HG03097 (cell line): ENCODE results near the gene GPR137.

Experiments used
- ATAC-seq: cut with Tn5 transposase; IDR thresholded peaks from one replicate; pipeline ENCODE4 v1.9.1; 2021; ENCODE audit not compliant: unreplicated experiment, low FRiP score

GPR137 gene

GRCh38 chr11:64249038-64249437 lies 36.6 kb upstream of the GPR137 start:
- ATAC-seq = no peak

- ATAC-seq = no peak
These were observed 35.9 kb upstream of the GPR137 start for GRCh38 chr11:64249563-64250414.

GRCh38 chr11:64250415-64251015 lies 35.1 kb upstream of the GPR137 start:
- no peak for ATAC-seq

GRCh38 chr11:64251016-64251752 lies 34.5 kb upstream of the GPR137 start, which contains the start of gene PLCB3:
PLCB3 (plus strand) TSS chr11:64251530; CDS start chr11:64251650, 120 bp downstream.
- no peak for ATAC-seq

DNA sequence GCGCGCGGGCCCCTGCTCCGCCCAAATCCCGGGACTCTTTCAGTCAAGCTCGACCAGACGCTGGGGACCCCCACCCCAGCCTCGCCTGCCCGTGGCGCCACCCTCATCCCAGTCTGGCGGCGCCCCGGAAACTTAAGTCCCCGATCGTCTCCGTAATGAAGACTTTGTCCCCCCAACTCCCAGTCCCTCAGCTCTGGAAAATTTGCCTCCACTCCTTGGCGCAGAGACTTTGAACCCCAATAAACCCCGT lies 34.0 kb upstream of the GPR137 start:
- no peak for ATAC-seq

GRCh38 chr11:64252003-64252872 lies 33.4 kb upstream of the GPR137 start:
- ATAC-seq = no peak

GRCh38 chr11:64253043-64253442 lies 32.6 kb upstream of the GPR137 start:
- no peak for ATAC-seq

GRCh38 chr11:64253481-64253880 lies 32.2 kb upstream of the GPR137 start:
- no peak for ATAC-seq

GRCh38 chr11:64254326-64254725 lies 31.3 kb upstream of the GPR137 start:
- ATAC-seq = no peak

DNA sequence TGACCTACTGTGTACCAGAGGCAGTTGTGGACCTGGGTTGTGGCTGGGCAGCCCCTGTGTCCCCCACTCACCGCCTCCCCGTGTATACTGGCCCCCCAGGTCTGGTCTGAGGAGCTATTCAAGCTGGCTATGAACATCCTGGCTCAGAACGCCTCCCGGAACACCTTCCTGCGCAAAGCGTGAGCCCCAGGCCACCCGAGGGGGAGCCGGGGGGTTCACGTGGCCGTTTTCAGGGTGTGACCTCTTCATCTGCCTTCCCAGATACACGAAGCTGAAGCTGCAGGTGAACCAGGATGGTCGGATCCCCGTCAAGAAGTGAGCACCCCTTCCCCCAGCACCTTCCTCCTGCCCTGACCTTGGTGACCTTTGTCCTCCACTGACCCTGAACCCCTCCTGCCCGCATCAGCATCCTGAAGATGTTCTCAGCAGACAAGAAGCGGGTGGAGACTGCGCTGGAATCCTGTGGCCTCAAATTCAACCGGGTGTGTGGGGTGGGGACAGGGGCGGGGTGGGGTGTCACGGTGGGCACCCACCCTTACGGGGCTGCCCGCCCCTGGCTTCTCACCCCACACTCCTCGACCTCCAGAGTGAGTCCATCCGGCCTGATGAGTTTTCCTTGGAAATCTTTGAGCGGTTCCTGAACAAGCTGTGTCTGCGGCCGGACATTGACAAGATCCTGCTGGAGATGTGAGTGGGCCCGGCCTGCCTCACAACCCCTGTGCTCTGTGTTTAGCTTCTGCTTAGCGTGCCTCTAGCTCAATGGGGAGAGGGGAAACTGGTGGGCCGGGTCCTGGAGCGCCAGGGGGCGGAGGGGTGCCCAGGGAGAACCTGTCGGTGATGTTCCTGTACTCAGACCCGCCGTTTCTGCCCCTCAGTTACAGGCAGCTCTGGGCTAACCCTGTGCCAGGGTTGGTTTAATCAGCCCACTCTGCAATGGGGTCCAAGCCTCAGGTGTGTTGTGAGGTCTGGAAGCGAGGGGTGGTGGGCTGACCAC lies 30.2 kb upstream of the GPR137 start:
- no peak for ATAC-seq

DNA sequence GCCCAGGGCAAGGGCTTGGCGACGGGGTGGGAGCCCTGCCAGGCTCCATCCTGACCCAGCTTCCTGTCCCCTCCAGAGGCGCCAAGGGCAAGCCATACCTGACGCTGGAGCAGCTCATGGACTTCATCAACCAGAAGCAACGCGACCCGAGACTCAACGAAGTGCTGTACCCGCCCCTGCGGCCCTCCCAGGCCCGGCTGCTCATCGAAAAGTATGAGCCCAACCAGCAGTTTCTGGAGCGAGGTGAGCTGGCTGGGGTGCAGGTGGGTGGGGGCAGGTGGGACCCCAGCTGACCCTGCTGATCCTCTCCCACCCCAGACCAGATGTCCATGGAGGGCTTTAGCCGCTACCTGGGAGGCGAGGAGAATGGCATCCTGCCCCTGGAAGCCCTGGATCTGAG lies 29.3 kb upstream of the GPR137 start:
- no peak for ATAC-seq

GRCh38 chr11:64258356-64258755 lies 27.3 kb upstream of the GPR137 start:
- ATAC-seq = no peak

GRCh38 chr11:64258946-64259532 lies 26.6 kb upstream of the GPR137 start:
- no peak for ATAC-seq

DNA sequence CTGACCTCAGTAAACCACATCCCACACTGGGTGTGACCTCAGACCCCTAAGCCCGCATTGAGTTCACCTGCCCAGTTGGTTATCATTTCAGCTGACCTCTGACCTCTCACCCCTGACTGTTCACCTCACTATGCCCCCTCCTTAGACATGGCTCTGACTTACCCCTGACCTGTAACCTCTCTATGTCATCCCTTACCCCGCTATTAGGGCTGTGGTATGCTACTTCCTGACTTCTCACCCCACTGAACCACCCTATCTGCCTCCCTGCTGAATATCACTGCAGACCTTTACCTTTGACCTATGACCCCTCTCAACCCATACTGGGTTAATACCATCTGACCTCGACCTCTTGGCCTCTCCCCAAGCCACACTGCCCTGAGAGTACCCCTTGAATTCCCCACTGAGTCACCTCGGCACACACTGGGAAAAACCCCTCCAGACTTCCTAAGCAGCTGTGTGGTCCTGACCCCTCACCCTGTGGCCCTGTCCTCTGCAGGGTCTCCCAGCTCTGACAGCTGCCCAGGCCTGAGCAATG lies 26.0 kb upstream of the GPR137 start:
- no peak for ATAC-seq

DNA sequence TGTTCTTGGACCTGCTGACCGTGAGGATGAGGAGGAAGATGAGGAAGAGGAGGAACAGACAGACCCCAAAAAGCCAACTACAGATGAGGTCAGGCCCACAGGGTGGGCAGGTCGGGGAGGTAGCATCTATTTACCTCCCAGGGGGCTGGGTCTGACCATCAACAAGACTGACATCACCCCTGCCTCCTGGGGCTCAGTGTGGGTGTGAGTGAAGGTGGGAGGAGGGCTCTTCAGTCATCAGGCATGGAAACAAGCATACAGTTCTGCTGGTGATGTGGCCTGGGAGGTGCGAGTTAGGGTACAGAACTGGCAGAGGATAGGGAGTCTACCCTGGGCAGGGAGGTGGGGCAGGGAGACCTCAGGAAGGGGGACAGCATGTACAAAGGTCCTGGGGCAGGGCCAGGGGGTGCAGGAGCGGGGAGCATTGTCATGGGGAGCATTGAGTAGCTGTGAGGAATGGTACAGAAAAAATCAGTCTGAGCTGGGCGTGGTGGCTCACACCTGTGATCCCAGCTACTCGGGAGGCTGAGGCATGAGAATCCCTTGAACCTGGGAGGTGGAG lies 25.4 kb upstream of the GPR137 start:
- ATAC-seq = no peak

- ATAC-seq = no peak
These were observed 24.0 kb upstream of the GPR137 start for GRCh38 chr11:64261556-64262080.

DNA sequence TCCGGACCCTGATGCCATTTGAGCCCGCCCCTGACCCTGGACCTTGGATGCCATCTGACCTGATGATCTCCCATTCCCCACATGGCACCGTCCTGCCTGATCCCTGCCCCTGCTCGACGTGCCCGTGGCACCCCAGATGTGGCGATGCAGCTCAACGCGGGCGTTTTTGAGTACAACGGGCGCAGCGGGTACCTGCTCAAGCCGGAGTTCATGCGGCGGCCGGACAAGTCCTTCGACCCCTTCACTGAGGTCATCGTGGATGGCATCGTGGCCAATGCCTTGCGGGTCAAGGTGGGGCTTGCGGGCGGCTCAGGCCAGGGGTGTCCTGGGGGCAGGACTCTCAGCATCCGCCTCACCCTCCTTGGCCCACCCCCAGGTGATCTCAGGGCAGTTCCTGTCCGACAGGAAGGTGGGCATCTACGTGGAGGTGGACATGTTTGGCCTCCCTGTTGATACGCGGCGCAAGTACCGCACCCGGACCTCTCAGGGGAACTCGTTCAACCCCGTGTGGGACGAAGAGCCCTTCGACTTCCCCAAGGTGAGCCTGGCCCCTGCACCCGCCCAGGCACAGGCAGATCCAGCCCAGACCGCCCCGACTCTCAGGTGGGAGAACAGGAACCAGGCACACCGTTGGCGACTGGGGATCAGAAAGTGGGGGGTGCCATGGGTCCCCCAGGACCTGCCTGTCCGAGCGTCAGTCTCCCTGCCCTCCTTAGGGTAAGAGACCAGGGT lies 23.2 kb upstream of the GPR137 start:
- no peak for ATAC-seq
